HepG2 (cell line): ENCODE measurements around the gene DOK1. TPM values are rescaled to one million over a fixed set of nuclear protein-coding genes. Genes with fewer than 3 reads are reported as not detected.

Source experiments
- ATAC-seq: fragments of 200-7000 bp; cut with Tn5 transposase; 3 replicates; pipeline ENCODE4 v1.9.1; 2020; ENCODE audit warnings: mild to moderate bottlenecking, moderate library complexity
- BruUV-seq: library from RNA; stranded (reverse); fragments of 400-500 nt; replicated peaks from 2 replicates; lab custom pipeline; 2021; lab: Mats Ljungman, UMichigan
- CTCF ChIA-PET: fragments of 300-600 bp; formaldehyde crosslinking; extraction: SDS; loops from one replicate; lab custom pipeline; 2021; ENCODE audit warnings: low total read pairs, inconsistent platforms, low intra/inter-chr PET ratio; lab: Yijun Ruan, JAX
- POLR2A ChIA-PET: fragments of 350-600 bp; sonication (Branson Sonifier 250); formaldehyde crosslinking; loops from one replicate; lab custom pipeline; 2020; ENCODE audit warnings: antibody characterized with exemption, inconsistent platforms; lab: Yijun Ruan, JAX
- DNase-seq: peaks from one replicate; pipeline ENCODE4 v3.0.0-alpha.2; 2015; ENCODE audit warnings: low spot score
- FAIRE-seq: peaks from 3 replicates; lab custom pipeline; 2011; peaks lifted over from hg19 to GRCh38; lab: Jason Lieb, UNC
- H2AFZ ChIP-seq: one replicate; pipeline ENCODE4 v1.6.1; 2011; ENCODE audit warnings: low read length, inconsistent platforms
- H3K27ac ChIP-seq: fragments of 300-600 bp; 3 replicates; pipeline ENCODE4 v1.8.0; 2011; ENCODE audit warnings: mixed run types, mild to moderate bottlenecking, mixed read lengths, low read length, inconsistent platforms; ENCODE audit not compliant: insufficient read depth; ENCODE audit errors: extremely low read length
- H3K27me3 ChIP-seq, 2 experiments: fragments of 200-600 bp in 1 of 2; 2 replicates in 1 of 2; 3 replicates in 1 of 2; pipeline versions ENCODE4 v1.6.0 to v1.8.0; 2011; ENCODE audit warnings: low read length in 2 of 2, mild to moderate bottlenecking in 2 of 2, moderate library complexity in 2 of 2, inconsistent platforms in 1 of 2; ENCODE audit not compliant: insufficient read depth in 2 of 2, control insufficient read depth in 1 of 2
- H3K36me3 ChIP-seq, 2 experiments: fragments of 200-600 bp in 1 of 2; replicated peaks in 1 of 2; 2 replicates in 1 of 2; 3 replicates in 1 of 2; pipeline versions ENCODE4 v1.5.1 to v1.8.0; 2011; ENCODE audit warnings: low read length in 2 of 2, inconsistent platforms in 1 of 2; ENCODE audit not compliant: insufficient read depth in 2 of 2, control insufficient read depth in 1 of 2
- H3K4me1 ChIP-seq: 2 replicates; pipeline ENCODE4 v1.5.1; 2012; ENCODE audit warnings: low read length, inconsistent platforms; ENCODE audit not compliant: insufficient read depth
- H3K4me2 ChIP-seq: 2 replicates; pipeline ENCODE4 v1.6.0; 2011; ENCODE audit warnings: low read depth, low read length, inconsistent platforms
- H3K4me3 ChIP-seq, 3 experiments: fragments of 200-600 bp in 1 of 3; sonication (generic), shearing (Covaris generic) in 1 of 3; replicated peaks in 1 of 3; 2 replicates each; pipeline ENCODE4 v1.5.1; 2011 to 2016; ENCODE audit warnings: low read length in 3 of 3, inconsistent platforms in 2 of 3, low read depth in 2 of 3, mild to moderate bottlenecking in 2 of 3, control low read depth in 1 of 3, mixed read lengths in 1 of 3; ENCODE audit not compliant: insufficient read depth in 1 of 3
- H3K79me2 ChIP-seq: one replicate; pipeline ENCODE4 v1.6.1; 2011; ENCODE audit warnings: low read length, inconsistent platforms; ENCODE audit not compliant: insufficient read depth
- H3K9ac ChIP-seq: 2 replicates; pipeline ENCODE4 v1.6.0; 2011; ENCODE audit warnings: mild to moderate bottlenecking, low read depth, low read length, inconsistent platforms; ENCODE audit not compliant: insufficient read depth
- H3K9me3 ChIP-seq: 2 replicates; pipeline ENCODE4 v1.5.1; 2012; ENCODE audit warnings: mild to moderate bottlenecking, low read length
- H4K20me1 ChIP-seq: 2 replicates; pipeline ENCODE4 v1.6.0; 2011; ENCODE audit warnings: inconsistent platforms, mild to moderate bottlenecking, low read length, moderate library complexity; ENCODE audit not compliant: insufficient read depth
- CEBPG ChIP-seq: IDR thresholded peaks from 2 replicates; pipeline ENCODE4 v1.6.1; 2016
- CHCHD3 ChIP-seq: sonication (generic); formaldehyde crosslinking; IDR thresholded peaks from 2 replicates; pipeline ENCODE4 v1.8.0; 2022; ENCODE audit warnings: mild to moderate bottlenecking, missing genetic modification reagents, moderate library complexity
- RFX5 ChIP-seq: IDR thresholded peaks from 2 replicates; pipeline ENCODE4 v1.6.1; 2011; ENCODE audit warnings: low read depth, low read length, improper control_type of control experiment
- ZNF280B ChIP-seq: sonication (generic); formaldehyde crosslinking; IDR thresholded peaks from 2 replicates; pipeline ENCODE4 v1.5.0; 2020; ENCODE audit warnings: missing genetic modification reagents, mild to moderate bottlenecking, borderline replicate concordance
- WGBS: methylation state at CpG from one replicate; pipeline ENCODE4 v1.1.6; 2017; ENCODE audit warnings: low lambda C conversion rate; 5-methylcytosine and 5-hydroxymethylcytosine counted together
- in situ Hi-C: cut with HindIII; loops from 2 replicates; pipeline ENCODE4 v1.10.0; 2017; ENCODE audit warnings: low pct_unique_long_range_greater_than_20kb; ENCODE audit not compliant: extremely low pct_ligation_motif_present
- intact Hi-C: fragments of 100-400 bp; cut with micrococcal nuclease; formaldehyde crosslinking; loops from one replicate; pipeline ENCODE4 v1.10.0; 2022; ENCODE audit not compliant: unreplicated experiment
- polyA plus RNA-seq, 8 experiments: library from polyadenylated mRNA; depleted of rRNA in 3 of 8; stranded (reverse) in 7 of 8; unstranded in 1 of 8; fragments of >200 nt; fragmentation: Illumina TruSeq in 4 of 8; extraction: Trizol in 4 of 8; gene quantifications; 2 replicates each; pipeline versions ENCODE4 v1.2.1 to v1.2.3, GENCODE V29; 2011 to 2016; ENCODE audit warnings: low read depth in 4 of 8, missing spikeins in 1 of 8, mixed read lengths in 1 of 8; ENCODE audit not compliant: insufficient read depth in 1 of 8
- total RNA-seq, 5 experiments: library from RNA; depleted of rRNA; stranded (reverse); fragments of >200 nt; fragmentation: Illumina TruSeq; extraction: Trizol; gene quantifications; 2 replicates each; pipeline ENCODE4 v1.2.3, GENCODE V29; 2016; ENCODE audit warnings: low read depth in 1 of 5
- TF ChIP-seq, protein P1 (sequence below): IDR thresholded peaks from 2 replicates; pipeline ENCODE4 v1.6.1; 2012; ENCODE audit warnings: low read length, improper control_type of control experiment

Gene DOK1
- total and polyA plus RNA-seq, 2 of the 13 experiments (the other 11 are each of a cell fraction or from before 2014, with no cell fraction given): 0.53 to 0.74 TPM

- TF ChIP-seq RFX5 (no peak), ZNF280B (CRISPR knock-in tag) (no peak), CEBPG (peak; percentile 25; the same call in 1 of the 2 replicates)
Measured at GRCh38 chr2:74538881-74539339, 15.6 kb upstream of the DOK1 start (continued).

- H3K27me3 ChIP-seq: peaks cover 4 to 34% of the 10 kb centered on the region in 2 experiments; a peak in 3 of 5 replicates
- 45% methylated on average over 2 of the region's 5 CpGs for WGBS
- H3K4me3 ChIP-seq: no peak overlapping the region
- H3K4me1 ChIP-seq: no peaks in the 10 kb centered on the region; the same call in 1 of the 2 replicates
- no peak overlapping the region for H3K4me2 ChIP-seq
- no peak for DNase-seq
- intact Hi-C loops: no loop called here
- no peaks in the 10 kb centered on the region for H4K20me1 ChIP-seq
- ATAC-seq: no peak
- BruUV-seq: no TSS peak
- no peak overlapping the region for H3K9ac ChIP-seq
- H3K9me3 ChIP-seq: no peaks in the 10 kb centered on the region
- in situ Hi-C loops: no loop called here
- ChIA-PET CTCF (no interaction called here), POLR2A (no interaction called here)
- H3K79me2 ChIP-seq: no peaks in the 10 kb centered on the region
- no peak overlapping the region for H3K27ac ChIP-seq
- H2AFZ ChIP-seq: no peak overlapping the region
- TF ChIP-seq, protein P1, sequence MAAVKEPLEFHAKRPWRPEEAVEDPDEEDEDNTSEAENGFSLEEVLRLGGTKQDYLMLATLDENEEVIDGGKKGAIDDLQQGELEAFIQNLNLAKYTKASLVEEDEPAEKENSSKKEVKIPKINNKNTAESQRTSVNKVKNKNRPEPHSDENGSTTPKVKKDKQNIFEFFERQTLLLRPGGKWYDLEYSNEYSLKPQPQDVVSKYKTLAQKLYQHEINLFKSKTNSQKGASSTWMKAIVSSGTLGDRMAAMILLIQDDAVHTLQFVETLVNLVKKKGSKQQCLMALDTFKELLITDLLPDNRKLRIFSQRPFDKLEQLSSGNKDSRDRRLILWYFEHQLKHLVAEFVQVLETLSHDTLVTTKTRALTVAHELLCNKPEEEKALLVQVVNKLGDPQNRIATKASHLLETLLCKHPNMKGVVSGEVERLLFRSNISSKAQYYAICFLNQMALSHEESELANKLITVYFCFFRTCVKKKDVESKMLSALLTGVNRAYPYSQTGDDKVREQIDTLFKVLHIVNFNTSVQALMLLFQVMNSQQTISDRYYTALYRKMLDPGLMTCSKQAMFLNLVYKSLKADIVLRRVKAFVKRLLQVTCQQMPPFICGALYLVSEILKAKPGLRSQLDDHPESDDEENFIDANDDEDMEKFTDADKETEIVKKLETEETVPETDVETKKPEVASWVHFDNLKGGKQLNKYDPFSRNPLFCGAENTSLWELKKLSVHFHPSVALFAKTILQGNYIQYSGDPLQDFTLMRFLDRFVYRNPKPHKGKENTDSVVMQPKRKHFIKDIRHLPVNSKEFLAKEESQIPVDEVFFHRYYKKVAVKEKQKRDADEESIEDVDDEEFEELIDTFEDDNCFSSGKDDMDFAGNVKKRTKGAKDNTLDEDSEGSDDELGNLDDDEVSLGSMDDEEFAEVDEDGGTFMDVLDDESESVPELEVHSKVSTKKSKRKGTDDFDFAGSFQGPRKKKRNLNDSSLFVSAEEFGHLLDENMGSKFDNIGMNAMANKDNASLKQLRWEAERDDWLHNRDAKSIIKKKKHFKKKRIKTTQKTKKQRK: no peak
- no peak for TF ChIP-seq CHCHD3 (CRISPR knock-in tag)
- H3K36me3 ChIP-seq: no peaks in the 10 kb centered on the region
- FAIRE-seq: no peak
Measured at GRCh38 chr2:74540291-74540690, 14.2 kb upstream of the DOK1 start.
